Measurements from ENCODE around the gene CERKL. TPM values are rescaled to one million over a fixed set of nuclear protein-coding genes. Genes with fewer than 3 reads are reported as not detected.

Gene CERKL, protein sequence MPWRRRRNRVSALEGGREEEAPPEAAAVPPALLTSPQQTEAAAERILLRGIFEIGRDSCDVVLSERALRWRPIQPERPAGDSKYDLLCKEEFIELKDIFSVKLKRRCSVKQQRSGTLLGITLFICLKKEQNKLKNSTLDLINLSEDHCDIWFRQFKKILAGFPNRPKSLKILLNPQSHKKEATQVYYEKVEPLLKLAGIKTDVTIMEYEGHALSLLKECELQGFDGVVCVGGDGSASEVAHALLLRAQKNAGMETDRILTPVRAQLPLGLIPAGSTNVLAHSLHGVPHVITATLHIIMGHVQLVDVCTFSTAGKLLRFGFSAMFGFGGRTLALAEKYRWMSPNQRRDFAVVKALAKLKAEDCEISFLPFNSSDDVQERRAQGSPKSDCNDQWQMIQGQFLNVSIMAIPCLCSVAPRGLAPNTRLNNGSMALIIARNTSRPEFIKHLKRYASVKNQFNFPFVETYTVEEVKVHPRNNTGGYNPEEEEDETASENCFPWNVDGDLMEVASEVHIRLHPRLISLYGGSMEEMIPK
- 0.14 TPM in 1 of 2 replicates, not detected in the other for total RNA-seq

GRCh38 chr2:181656450-181657291 lies at the start of gene CERKL:
Gene CERKL, minus strand, starts transcription at chr2:181657105. Its CDS starts 99 bp downstream, at chr2:181657006.

GRCh38 chr2:181680055-181680936 lies 23.4 kb upstream of the CERKL start, which contains the start of gene NEUROD1:
Gene NEUROD1, minus strand, starts transcription at chr2:181680517. Its CDS starts 1,657 bp downstream, at chr2:181678860.

Other genes with a start within 250 kb of the CERKL start
- gene ITGA4, start 199.7 kb downstream of the CERKL start, total RNA-seq, result 27.8 and 117 TPM in 2 replicates
- gene NEUROD1, start 23.4 kb upstream of the CERKL start, total RNA-seq, result not detected in 2 replicates
- gene ITPRID2, start 234.6 kb upstream of the CERKL start, total RNA-seq, result 98.5 and 450 TPM in 2 replicates